ENCODE results near the gene NTN4.
"Not testable (repeated sequence)": the region's sequence is repeated elsewhere in the genome, so short reads cannot be mapped to it uniquely, and the experiment has no call there.

NTN4 gene

GRCh38 chr12:95616470-95616869, 174.1 kb downstream of the NTN4 start:
- DNase-seq: not testable (repeated sequence)

GRCh38 chr12:95615749-95616148, 174.8 kb downstream of the NTN4 start:
- DNase-seq: no peak

GRCh38 chr12:95614390-95614982, 176.1 kb downstream of the NTN4 start:
- no peak for DNase-seq

- DNase-seq: no peak
Observed at GRCh38 chr12:95613021-95613420, 177.5 kb downstream of the NTN4 start.

GRCh38 chr12:95611676-95612309, 178.8 kb downstream of the NTN4 start:
- DNase-seq: no peak

DNA sequence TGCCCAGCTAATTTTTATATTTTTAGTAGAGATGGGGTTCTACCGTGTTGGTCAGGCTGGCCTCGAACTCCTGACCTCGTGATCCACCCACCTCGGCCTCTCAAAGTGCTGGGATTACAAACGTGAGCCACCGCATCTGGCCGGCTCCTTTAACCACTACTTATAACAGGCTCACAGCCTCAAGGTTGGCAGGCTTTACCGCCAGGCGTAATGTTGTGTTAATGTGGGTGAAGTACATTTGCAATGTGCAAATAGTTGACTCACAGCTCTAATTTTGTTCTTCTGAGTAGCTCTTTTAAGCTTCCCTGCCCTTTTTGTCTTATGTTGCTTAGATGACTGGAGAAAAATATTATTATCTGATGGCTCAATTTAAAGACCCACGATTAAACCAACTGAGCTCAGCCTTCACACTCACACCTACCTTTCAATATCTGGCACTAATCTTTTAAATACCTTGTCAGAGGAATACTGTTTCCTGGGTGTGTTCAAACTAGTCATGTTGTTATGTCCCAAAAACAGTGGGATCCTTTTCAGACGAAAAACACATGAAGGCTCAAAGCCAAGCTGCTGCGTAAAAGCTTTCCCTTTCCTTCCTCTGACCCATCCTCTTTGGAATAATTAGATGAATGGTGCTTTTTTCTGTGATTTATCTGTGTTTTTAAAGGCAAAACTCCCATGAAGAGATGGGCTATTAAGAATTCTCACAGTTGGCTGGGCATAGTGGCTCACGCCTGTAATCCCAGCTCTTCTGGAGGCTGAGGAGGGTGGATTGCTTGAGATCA, 182.1 kb downstream of the NTN4 start:
- DNase-seq: no peak
